ENCODE results near the gene TUBAL3. TPM values are rescaled to one million over a fixed set of nuclear protein-coding genes. Genes with fewer than 3 reads are reported as not detected.
A peak's percentile ranks its signal among the peaks of the same experiment; 100 is the strongest.

Gene TUBAL3
- total RNA-seq, 1 experiment from 2014 or later, result not detected

DNA sequence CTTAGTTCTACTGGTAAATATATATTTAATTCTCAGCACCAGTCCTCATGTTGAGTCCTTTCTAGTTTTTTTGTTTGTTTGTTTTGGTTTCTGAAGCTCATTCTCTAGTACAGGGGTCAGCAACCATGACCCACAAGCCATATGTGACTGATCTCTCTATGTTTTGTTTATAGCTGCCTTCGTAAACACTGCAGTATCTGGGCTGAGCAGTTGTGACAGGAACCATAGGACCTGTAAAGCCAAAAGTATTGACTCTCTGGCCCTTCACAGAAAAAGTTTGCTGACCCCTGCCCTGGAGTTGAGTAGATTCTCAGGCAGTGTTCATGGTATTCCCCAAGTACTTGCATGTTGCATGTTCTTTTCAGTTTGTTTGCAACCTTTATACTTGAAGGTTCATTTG is 28.6 kb upstream of the TUBAL3 start:
- H3K4me2 ChIP-seq (ENCODE audit: insufficient read depth, insufficient read length, low read length), result no peak overlapping the region
- TF ChIP-seq, protein P1, sequence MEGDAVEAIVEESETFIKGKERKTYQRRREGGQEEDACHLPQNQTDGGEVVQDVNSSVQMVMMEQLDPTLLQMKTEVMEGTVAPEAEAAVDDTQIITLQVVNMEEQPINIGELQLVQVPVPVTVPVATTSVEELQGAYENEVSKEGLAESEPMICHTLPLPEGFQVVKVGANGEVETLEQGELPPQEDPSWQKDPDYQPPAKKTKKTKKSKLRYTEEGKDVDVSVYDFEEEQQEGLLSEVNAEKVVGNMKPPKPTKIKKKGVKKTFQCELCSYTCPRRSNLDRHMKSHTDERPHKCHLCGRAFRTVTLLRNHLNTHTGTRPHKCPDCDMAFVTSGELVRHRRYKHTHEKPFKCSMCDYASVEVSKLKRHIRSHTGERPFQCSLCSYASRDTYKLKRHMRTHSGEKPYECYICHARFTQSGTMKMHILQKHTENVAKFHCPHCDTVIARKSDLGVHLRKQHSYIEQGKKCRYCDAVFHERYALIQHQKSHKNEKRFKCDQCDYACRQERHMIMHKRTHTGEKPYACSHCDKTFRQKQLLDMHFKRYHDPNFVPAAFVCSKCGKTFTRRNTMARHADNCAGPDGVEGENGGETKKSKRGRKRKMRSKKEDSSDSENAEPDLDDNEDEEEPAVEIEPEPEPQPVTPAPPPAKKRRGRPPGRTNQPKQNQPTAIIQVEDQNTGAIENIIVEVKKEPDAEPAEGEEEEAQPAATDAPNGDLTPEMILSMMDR (conservative IDR thresholded peaks at IDR 0.05), result no peak
- H3K4me3 Mint-ChIP-seq, result no peak overlapping the region

More for the DNA sequence above, 28.6 kb upstream of the TUBAL3 start:
- no CpG with 5 or more reads among the region's 1 CpG for WGBS (ENCODE audit: extremely low coverage, insufficient read length, low lambda C conversion rate)
- H2AK5ac ChIP-seq (ENCODE audit: insufficient read length, low read length), result no peak overlapping the region
- no peak overlapping the region for H4K91ac ChIP-seq (ENCODE audit: insufficient read length, low read depth, low read length)
- H3K36me3 Mint-ChIP-seq (ENCODE audit: insufficient read depth in 1 of 3, low read depth in 3 of 3), result peaks cover 25 to 30% (median 29%) of the 10 kb centered on the region in 3 experiments
- H2BK12ac ChIP-seq (ENCODE audit: insufficient read length, low read depth, low read length), result no peak overlapping the region
- H3K56ac ChIP-seq (ENCODE audit: insufficient read length, low read depth, low read length), result no peak overlapping the region
- no peak overlapping the region for H3K14ac ChIP-seq (ENCODE audit: insufficient read depth, low read length)
- peak overlapping the region in 1 of 3 experiments; percentile 35; a peak in 1 of 7 replicates for H3K27ac Mint-ChIP-seq
- no peaks in the 10 kb centered on the region for H3K9me3 ChIP-seq (ENCODE audit: control insufficient read depth, low read depth, low read length)
- H2AFZ ChIP-seq (ENCODE audit: low read length), result no peak overlapping the region
- no peak overlapping the region for H3K23ac ChIP-seq (ENCODE audit: insufficient read length, low read depth, low read length)
- H3K79me1 ChIP-seq (ENCODE audit: insufficient read depth, low read depth, low read length, poor library complexity, severe bottlenecking), result no peaks in the 10 kb centered on the region
- H3K27me3 Mint-ChIP-seq (ENCODE audit: low read depth), result no peaks in the 10 kb centered on the region
- no peak overlapping the region for H2BK15ac ChIP-seq (ENCODE audit: low read depth, low read length)
- H3K18ac ChIP-seq (ENCODE audit: insufficient read length, low read depth, low read length), result no peak overlapping the region
- H3T11ph ChIP-seq (ENCODE audit: low read length), result no peak overlapping the region
- H4K5ac ChIP-seq (ENCODE audit: insufficient read length, low read depth, low read length), result no peak overlapping the region
- no peak overlapping the region for H3K9ac ChIP-seq (ENCODE audit: extremely low read depth, insufficient read length, low read length)
- no peaks in the 10 kb centered on the region for H3K23me2 ChIP-seq (ENCODE audit: insufficient read length, low read depth, low read length, poor library complexity, severe bottlenecking)
- H3K27ac ChIP-seq (ENCODE audit: insufficient read length, low read depth, low read length), result no peak overlapping the region
- peaks cover 7 to 8% of the 10 kb centered on the region in 2 experiments for H3K9me3 Mint-ChIP-seq
- H4K20me1 ChIP-seq (ENCODE audit: control insufficient read depth, insufficient read depth, insufficient read length), result no peaks in the 10 kb centered on the region
- H3K4me1 ChIP-seq (ENCODE audit: insufficient read depth, low read length), result no peaks in the 10 kb centered on the region
- no peaks in the 10 kb centered on the region for H3K27me3 ChIP-seq (ENCODE audit: insufficient read depth, low read length)
- H2BK5ac ChIP-seq (ENCODE audit: insufficient read length, low read length), result no peak overlapping the region
- no peak for DNase-seq
- H2BK120ac ChIP-seq (ENCODE audit: low read depth, low read length, poor library complexity, severe bottlenecking), result no peak overlapping the region
- H4K8ac ChIP-seq (replicated peaks; ENCODE audit: insufficient read length, low read depth, low read length), result no peak overlapping the region
- H3K79me2 ChIP-seq (ENCODE audit: insufficient read depth, low read length), result no peaks in the 10 kb centered on the region
- H2BK20ac ChIP-seq (ENCODE audit: low read depth, low read length, poor library complexity, severe bottlenecking), result no peak overlapping the region
- peaks cover 4 to 7% of the 10 kb centered on the region in 2 experiments for H3K4me1 Mint-ChIP-seq
- no peak overlapping the region for H3K4ac ChIP-seq (ENCODE audit: low read depth, low read length)
